Loucy (cell line): ENCODE data around the gene CMTM8.

Experiments
- EZH2phosphoT487 ChIP-seq: fragments of 200-600 bp; IDR thresholded peaks from 2 replicates; pipeline ENCODE4 v1.6.1; 2018; ENCODE audit warnings: antibody characterized with exemption, mild to moderate bottlenecking, moderate library complexity, borderline replicate concordance
- TF ChIP-seq, protein P1 (sequence below): fragments of 200-600 bp; sonication (generic); conservative IDR thresholded peaks from 2 replicates; pipeline ENCODE4 v1.5.1; 2014; ENCODE audit warnings: mild to moderate bottlenecking, antibody characterized with exemption, low read length

GRCh38 chr3:32326795-32327194, 88.3 kb downstream of the CMTM8 start:
- TF ChIP-seq, protein P1, sequence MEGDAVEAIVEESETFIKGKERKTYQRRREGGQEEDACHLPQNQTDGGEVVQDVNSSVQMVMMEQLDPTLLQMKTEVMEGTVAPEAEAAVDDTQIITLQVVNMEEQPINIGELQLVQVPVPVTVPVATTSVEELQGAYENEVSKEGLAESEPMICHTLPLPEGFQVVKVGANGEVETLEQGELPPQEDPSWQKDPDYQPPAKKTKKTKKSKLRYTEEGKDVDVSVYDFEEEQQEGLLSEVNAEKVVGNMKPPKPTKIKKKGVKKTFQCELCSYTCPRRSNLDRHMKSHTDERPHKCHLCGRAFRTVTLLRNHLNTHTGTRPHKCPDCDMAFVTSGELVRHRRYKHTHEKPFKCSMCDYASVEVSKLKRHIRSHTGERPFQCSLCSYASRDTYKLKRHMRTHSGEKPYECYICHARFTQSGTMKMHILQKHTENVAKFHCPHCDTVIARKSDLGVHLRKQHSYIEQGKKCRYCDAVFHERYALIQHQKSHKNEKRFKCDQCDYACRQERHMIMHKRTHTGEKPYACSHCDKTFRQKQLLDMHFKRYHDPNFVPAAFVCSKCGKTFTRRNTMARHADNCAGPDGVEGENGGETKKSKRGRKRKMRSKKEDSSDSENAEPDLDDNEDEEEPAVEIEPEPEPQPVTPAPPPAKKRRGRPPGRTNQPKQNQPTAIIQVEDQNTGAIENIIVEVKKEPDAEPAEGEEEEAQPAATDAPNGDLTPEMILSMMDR = no peak
- no peak for TF ChIP-seq EZH2phosphoT487
